Spleen (tissue), 7 donors: ENCODE measurements around the gene LMF1.

Experiments used
- POLR2A ChIP-seq, 3 donors: fragments of 450-650 bp; IDR thresholded peaks; one replicate each; pipeline ENCODE4 v1.5.1; 2017; ENCODE audit warnings: antibody characterized with exemption in 3 of 3, mild to moderate bottlenecking in 1 of 3
- POLR2AphosphoS5 ChIP-seq, 3 donors: sonication (generic); formaldehyde crosslinking; IDR thresholded peaks; one replicate each; pipeline ENCODE4 v1.5.1; 2017; ENCODE audit warnings: antibody characterized with exemption in 3 of 3
- TF ChIP-seq, protein P1 (sequence below), 11 experiments: fragments of 200-600 bp in 7 of 11; fragments of 450-650 bp in 4 of 11; sonication (generic) in 4 of 11; IDR thresholded peaks in 8 of 11; conservative IDR thresholded peaks in 3 of 11; 1 replicate in 7 of 11; 2 replicates in 4 of 11; pipeline versions ENCODE4 v1.4.0 to v1.8.0; 2016 to 2021; ENCODE audit warnings: antibody characterized with exemption in 11 of 11, inconsistent platforms in 4 of 11, mild to moderate bottlenecking in 1 of 11
- donor health status: DM: no; HTN: no; CAD: no; lungs with moderate emphysema.
- donor health status: DM: no; HTN: no; CAD: no.
- donor health status: DM: no; HTN: no; CAD: no.

DNA sequence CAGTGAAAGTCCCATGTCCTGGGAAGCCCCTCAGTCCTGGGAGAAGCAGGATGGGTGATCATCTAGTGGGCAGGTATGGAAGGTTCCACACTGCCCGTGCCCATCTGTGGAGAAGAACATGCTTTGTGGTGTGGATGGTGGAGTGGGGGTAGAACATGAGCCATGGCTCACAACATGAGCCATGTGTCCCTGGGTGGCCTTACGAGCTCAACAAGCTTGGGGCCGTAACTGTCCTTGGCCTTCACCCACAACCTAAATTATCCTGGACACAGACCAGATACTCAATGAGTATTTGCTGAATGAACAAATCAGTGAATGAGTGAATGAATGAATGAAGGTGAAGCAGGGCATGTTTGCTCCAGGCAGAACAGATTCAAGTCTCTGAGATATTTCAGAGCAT is 24.3 kb upstream of the LMF1 start:
- TF ChIP-seq, protein P1, sequence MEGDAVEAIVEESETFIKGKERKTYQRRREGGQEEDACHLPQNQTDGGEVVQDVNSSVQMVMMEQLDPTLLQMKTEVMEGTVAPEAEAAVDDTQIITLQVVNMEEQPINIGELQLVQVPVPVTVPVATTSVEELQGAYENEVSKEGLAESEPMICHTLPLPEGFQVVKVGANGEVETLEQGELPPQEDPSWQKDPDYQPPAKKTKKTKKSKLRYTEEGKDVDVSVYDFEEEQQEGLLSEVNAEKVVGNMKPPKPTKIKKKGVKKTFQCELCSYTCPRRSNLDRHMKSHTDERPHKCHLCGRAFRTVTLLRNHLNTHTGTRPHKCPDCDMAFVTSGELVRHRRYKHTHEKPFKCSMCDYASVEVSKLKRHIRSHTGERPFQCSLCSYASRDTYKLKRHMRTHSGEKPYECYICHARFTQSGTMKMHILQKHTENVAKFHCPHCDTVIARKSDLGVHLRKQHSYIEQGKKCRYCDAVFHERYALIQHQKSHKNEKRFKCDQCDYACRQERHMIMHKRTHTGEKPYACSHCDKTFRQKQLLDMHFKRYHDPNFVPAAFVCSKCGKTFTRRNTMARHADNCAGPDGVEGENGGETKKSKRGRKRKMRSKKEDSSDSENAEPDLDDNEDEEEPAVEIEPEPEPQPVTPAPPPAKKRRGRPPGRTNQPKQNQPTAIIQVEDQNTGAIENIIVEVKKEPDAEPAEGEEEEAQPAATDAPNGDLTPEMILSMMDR (IDR thresholded peaks at IDR 0.05 in 8 of 11, conservative IDR thresholded peaks at IDR 0.05 in 3 of 11) = no peak
- TF ChIP-seq POLR2A (IDR thresholded peaks at IDR 0.05) = no peak
- no peak for TF ChIP-seq POLR2AphosphoS5 (IDR thresholded peaks at IDR 0.05)
